HL-60 (cell line): ENCODE results near the gene VAMP8.

ENCODE experiments used
- CTCF ChIP-seq: IDR thresholded peaks from one replicate; pipeline ENCODE4 v1.5.1; 2011; ENCODE audit warnings: low read length, control low read depth, inconsistent platforms; ENCODE audit not compliant: insufficient read depth
- GABPA ChIP-seq: IDR thresholded peaks from 2 replicates; pipeline ENCODE4 v1.6.1; 2012; ENCODE audit warnings: low read depth
- POLR2AphosphoS5 ChIP-seq: IDR thresholded peaks from 2 replicates; pipeline ENCODE4 v1.6.1; 2012; ENCODE audit warnings: low read depth
- REST ChIP-seq: IDR thresholded peaks from 2 replicates; pipeline ENCODE4 v1.6.1; 2012; ENCODE audit warnings: low read depth; ENCODE audit not compliant: insufficient replicate concordance
- SPI1 ChIP-seq: IDR thresholded peaks from 2 replicates; pipeline ENCODE4 v1.6.1; 2012; ENCODE audit warnings: low read depth, mild to moderate bottlenecking, borderline replicate concordance

GRCh38 chr2:85566265-85566664 is 11.1 kb upstream of the VAMP8 start:
- TF ChIP-seq CTCF (no peak), GABPA (no peak), REST (no peak), POLR2AphosphoS5 (no peak), SPI1 (no peak)
